CD14-positive monocyte (primary cell): ENCODE results near the gene TTC31. TPM values are rescaled to one million over a fixed set of nuclear protein-coding genes. Genes with fewer than 3 reads are reported as not detected.

Experiments used
- DNase-seq, 3 donors: peaks; one replicate each; pipeline ENCODE4 v3.0.0-alpha.2; 2011 to 2022
- H2AFZ ChIP-seq: 2 replicates; pipeline ENCODE4 v1.6.0; 2012; ENCODE audit warnings: mild to moderate bottlenecking, low read depth, low read length, inconsistent platforms; ENCODE audit not compliant: insufficient read depth, poor library complexity, severe bottlenecking
- H3K27ac ChIP-seq, 2 donors: 1 replicate in 1 of 2; 2 replicates in 1 of 2; pipeline ENCODE4 v1.5.1; 2012 to 2013; ENCODE audit warnings: low read length in 2 of 2, control low read depth in 1 of 2, inconsistent platforms in 1 of 2, low read depth in 1 of 2, mild to moderate bottlenecking in 1 of 2
- H3K27me3 ChIP-seq, 2 donors: one replicate each; pipeline versions ENCODE4 v1.6.0 to v1.6.1; 2011 to 2013; ENCODE audit warnings: low read length in 2 of 2; ENCODE audit not compliant: control insufficient read depth in 2 of 2, insufficient read depth in 2 of 2
- H3K36me3 ChIP-seq, 2 donors: replicated peaks in 1 of 2; 1 replicate in 1 of 2; 2 replicates in 1 of 2; pipeline versions ENCODE4 v1.5.1 to v1.6.1; 2012 to 2013; ENCODE audit warnings: low read length in 2 of 2, control low read depth in 1 of 2, inconsistent platforms in 1 of 2, mild to moderate bottlenecking in 1 of 2; ENCODE audit not compliant: insufficient read depth in 2 of 2, control insufficient read depth in 1 of 2
- H3K4me1 ChIP-seq, 2 donors: 1 replicate in 1 of 2; 2 replicates in 1 of 2; pipeline versions ENCODE4 v1.5.1 to v1.6.1; 2012 to 2013; ENCODE audit warnings: low read length in 2 of 2, control low read depth in 1 of 2, inconsistent platforms in 1 of 2, mild to moderate bottlenecking in 1 of 2, moderate library complexity in 1 of 2; ENCODE audit not compliant: insufficient read depth in 2 of 2, control insufficient read depth in 1 of 2
- H3K4me2 ChIP-seq: replicated peaks from 2 replicates; pipeline ENCODE3; 2012; ENCODE audit warnings: low read length, moderate library complexity, mild to moderate bottlenecking; ENCODE audit not compliant: poor library complexity, severe bottlenecking; ENCODE audit errors: extremely low read depth
- H3K4me3 ChIP-seq, 3 experiments: fragments of 200-600 bp in 1 of 3; sonication (generic) in 1 of 3; replicated peaks in 1 of 3; 1 replicate in 2 of 3; 2 replicates in 1 of 3; pipeline ENCODE4 v1.5.1; 2011 to 2013; ENCODE audit warnings: low read length in 3 of 3, mild to moderate bottlenecking in 3 of 3, control low read depth in 2 of 3, low read depth in 2 of 3, inconsistent platforms in 1 of 3, moderate library complexity in 1 of 3
- H3K79me2 ChIP-seq: 2 replicates; pipeline ENCODE4 v1.6.0; 2012; ENCODE audit warnings: mild to moderate bottlenecking, control low read depth, inconsistent platforms, low read length, moderate library complexity; ENCODE audit not compliant: insufficient read depth
- H3K9ac ChIP-seq: 2 replicates; pipeline ENCODE4 v1.6.0; 2017; ENCODE audit warnings: low read length, mild to moderate bottlenecking; ENCODE audit not compliant: insufficient read depth, poor library complexity, severe bottlenecking
- H3K9me3 ChIP-seq, 2 donors: replicated peaks in 1 of 2; 1 replicate in 1 of 2; 2 replicates in 1 of 2; pipeline versions ENCODE4 v1.5.1 to v1.6.1; 2012 to 2013; ENCODE audit warnings: low read length in 2 of 2, control low read depth in 1 of 2; ENCODE audit not compliant: control insufficient read depth in 1 of 2, insufficient read depth in 1 of 2
- H4K20me1 ChIP-seq: 2 replicates; pipeline ENCODE4 v1.6.0; 2012; ENCODE audit warnings: mild to moderate bottlenecking, low read length, control low read depth, moderate library complexity; ENCODE audit not compliant: insufficient read depth
- H3K27ac Mint-ChIP-seq, 7 donors: one replicate each; pipeline ENCODE4 v1.8.0; 2020; ENCODE audit warnings: mild to moderate bottlenecking in 7 of 7, mixed read lengths in 7 of 7, moderate library complexity in 6 of 7, inconsistent platforms in 2 of 7
- H3K27me3 Mint-ChIP-seq, 3 donors: one replicate each; pipeline ENCODE4 v1.8.0; 2021 to 2022; ENCODE audit warnings: low read depth in 3 of 3, mild to moderate bottlenecking in 3 of 3, mixed read lengths in 3 of 3, moderate library complexity in 3 of 3, inconsistent platforms in 1 of 3
- H3K36me3 Mint-ChIP-seq, 2 donors: one replicate each; pipeline ENCODE4 v1.8.0; 2020; ENCODE audit warnings: mixed read lengths in 2 of 2, inconsistent platforms in 1 of 2, mild to moderate bottlenecking in 1 of 2
- H3K4me1 Mint-ChIP-seq: one replicate; pipeline ENCODE4 v1.8.0; 2020; ENCODE audit warnings: mild to moderate bottlenecking, mixed read lengths
- H3K4me3 Mint-ChIP-seq, 2 donors: one replicate each; pipeline ENCODE4 v1.8.0; 2020; ENCODE audit warnings: mild to moderate bottlenecking in 2 of 2, mixed read lengths in 2 of 2, moderate library complexity in 1 of 2
- H3K9me3 Mint-ChIP-seq, 7 donors: one replicate each; pipeline ENCODE4 v1.8.0; 2020 to 2022; ENCODE audit warnings: mixed read lengths in 7 of 7, mild to moderate bottlenecking in 6 of 7, moderate library complexity in 6 of 7, inconsistent platforms in 2 of 7
- CTCF ChIP-seq: fragments of 200-600 bp; IDR thresholded peaks from one replicate; pipeline ENCODE4 v1.8.0; 2022; ENCODE audit warnings: antibody characterized with exemption, mild to moderate bottlenecking
- WGBS: methylation state at CpG from one replicate; pipeline ENCODE4 v1.1.5; 2013; ENCODE audit warnings: missing lambda C conversion rate; ENCODE audit not compliant: insufficient coverage; 5-methylcytosine and 5-hydroxymethylcytosine counted together
- intact Hi-C, 2 donors: fragments of 100-400 bp; cut with micrococcal nuclease; formaldehyde crosslinking; loops; one replicate each; pipeline versions ENCODE4 v1.15.0 to v1.15.1; 2023
- polyA plus RNA-seq, 3 donors: library from polyadenylated mRNA; depleted of rRNA in 1 of 3; unstranded in 2 of 3; stranded (reverse) in 1 of 3; fragments of 300-500 nt in 2 of 3; fragments of >200 nt in 1 of 3; fragmentation: Illumina TruSeq in 2 of 3; gene quantifications; 1 replicate in 2 of 3; 2 replicates in 1 of 3; pipeline ENCODE4 v1.2.3, GENCODE V29; 2012 to 2021

TTC31 gene
- polyA plus RNA-seq, 3 donors: 19.6 to 46.5 (median 21.3) TPM

- intact Hi-C loops: loop anchor here in 1 of 2 donors (10.0 kb wide), 1 partner anchor 53 kb away; no protein-coding TSS in a partner anchor
Observed at GRCh38 chr2:74532222-74532621, 49.3 kb downstream of the TTC31 start.

GRCh38 chr2:74533464-74533863, 50.6 kb downstream of the TTC31 start:
- Mint-ChIP-seq H3K4me1 (peaks cover 22% of the 10 kb centered on the region), H3K36me3 (peaks cover 19 to 21% of the 10 kb centered on the region in 2 donors), H3K4me3 (no peak overlapping the region), H3K9me3 (no peaks in the 10 kb centered on the region), H3K27me3 (peaks cover 0 to 4% (median 2%) of the 10 kb centered on the region in 3 donors), H3K27ac (no peak overlapping the region)
- Histone ChIP-seq H3K27me3 (no peaks in the 10 kb centered on the region), H3K9me3 (no peaks in the 10 kb centered on the region), H3K9ac (no peak overlapping the region), H4K20me1 (peaks cover 7% of the 10 kb centered on the region), H2AFZ (no peak overlapping the region), H3K79me2 (peaks cover 19% of the 10 kb centered on the region), H3K4me2 (no peak overlapping the region), H3K4me3 (no peak overlapping the region), H3K27ac (no peak overlapping the region), H3K36me3 (peaks cover 6 to 18% of the 10 kb centered on the region in 2 donors), H3K4me1 (peaks cover 18 to 26% of the 10 kb centered on the region in 2 donors)
- 100% methylated on average over 2 of the region's 4 CpGs for WGBS
- intact Hi-C loops: loop anchor here in 1 of 2 donors (10.0 kb wide), 1 partner anchor 51 kb away; no protein-coding TSS in a partner anchor
- TF ChIP-seq CTCF: no peak
- DNase-seq: no peak

More at GRCh38 chr2:74532222-74532621, 49.3 kb downstream of the TTC31 start:
- H3K27me3 ChIP-seq: no peaks in the 10 kb centered on the region
- peaks cover 31% of the 10 kb centered on the region for H3K4me1 Mint-ChIP-seq
- no peak overlapping the region for H2AFZ ChIP-seq
- H3K4me3 ChIP-seq: no peak overlapping the region
- H3K9me3 Mint-ChIP-seq: no peaks in the 10 kb centered on the region
- H3K4me1 ChIP-seq: peaks cover 23 to 33% of the 10 kb centered on the region in 2 donors
- no peak overlapping the region for H3K4me2 ChIP-seq
- peaks cover 17% of the 10 kb centered on the region for H4K20me1 ChIP-seq
- H3K27ac ChIP-seq: no peak overlapping the region
- peaks cover 15 to 29% of the 10 kb centered on the region in 2 donors for H3K36me3 ChIP-seq
- H3K79me2 ChIP-seq: peaks cover 29% of the 10 kb centered on the region
- no peaks in the 10 kb centered on the region for H3K9me3 ChIP-seq
- DNase-seq: peak in 1 of 3 donors; percentile 41
- H3K27me3 Mint-ChIP-seq: peaks cover 0 to 4% (median 0%) of the 10 kb centered on the region in 3 donors
- no peak overlapping the region for H3K9ac ChIP-seq
- no peak overlapping the region for H3K27ac Mint-ChIP-seq
- peak; percentile 28 for TF ChIP-seq CTCF
- no peak overlapping the region for H3K4me3 Mint-ChIP-seq
- peaks cover 30 to 33% of the 10 kb centered on the region in 2 donors for H3K36me3 Mint-ChIP-seq
